AG09309 (cell line): ENCODE results near the gene HAP1.
"Not testable (repeated sequence)": the region's sequence is repeated elsewhere in the genome, so short reads cannot be mapped to it uniquely, and the experiment has no call there.

ENCODE experiments used
- DNase-seq: peaks from one replicate; pipeline ENCODE4 v3.0.0-alpha.2; 2010; ENCODE audit warnings: low read depth
- H3K4me3 ChIP-seq: 2 replicates; pipeline ENCODE4 v1.5.1; 2011; ENCODE audit warnings: mild to moderate bottlenecking, low read depth, low read length, moderate library complexity; ENCODE audit not compliant: control insufficient read depth
- CTCF ChIP-seq: IDR thresholded peaks from 2 replicates; pipeline ENCODE4 v1.5.1; 2011; ENCODE audit warnings: mild to moderate bottlenecking, low read depth, low read length, inconsistent platforms; ENCODE audit not compliant: insufficient read depth, control insufficient read depth; ENCODE audit errors: missing control alignments

HAP1 gene

GRCh38 chr17:41777157-41777573, 42.7 kb upstream of the HAP1 start:
- peak; percentile 24 for TF ChIP-seq CTCF
- no peak for DNase-seq
- no peak overlapping the region for H3K4me3 ChIP-seq

- DNase-seq: not testable (repeated sequence)
Observed at GRCh38 chr17:41776262-41776900, 41.9 kb upstream of the HAP1 start.

GRCh38 chr17:41775394-41776226, 41.2 kb upstream of the HAP1 start:
- no peak for DNase-seq
- H3K4me3 ChIP-seq: no peak overlapping the region
- no peak for TF ChIP-seq CTCF

More at GRCh38 chr17:41776262-41776900, 41.9 kb upstream of the HAP1 start:
- not testable (repeated sequence) for H3K4me3 ChIP-seq

- no peak for TF ChIP-seq CTCF
- DNase-seq: no peak
- no peak overlapping the region for H3K4me3 ChIP-seq
Observed at GRCh38 chr17:41773731-41774193, 39.3 kb upstream of the HAP1 start.

- no peak for TF ChIP-seq CTCF
- H3K4me3 ChIP-seq: no peak overlapping the region
- DNase-seq: peak; percentile 38
Observed at GRCh38 chr17:41773190-41773588, 38.7 kb upstream of the HAP1 start.

GRCh38 chr17:41772586-41773189, 38.2 kb upstream of the HAP1 start:
- TF ChIP-seq CTCF: no peak
- DNase-seq: no peak
- H3K4me3 ChIP-seq: no peak overlapping the region

GRCh38 chr17:41772218-41772585, 37.8 kb upstream of the HAP1 start:
- DNase-seq: no peak
- H3K4me3 ChIP-seq: no peak overlapping the region
- no peak for TF ChIP-seq CTCF
